Ishikawa (cell line): ENCODE data around the gene UBAC2.

Experiments used
- CEBPB ChIP-seq: IDR thresholded peaks from 2 replicates; pipeline ENCODE4 v1.6.1; 2012
- CREB1 ChIP-seq: IDR thresholded peaks from 2 replicates; pipeline ENCODE4 v1.6.1; 2012; ENCODE audit warnings: low read depth
- EP300 ChIP-seq: IDR thresholded peaks from 2 replicates; pipeline ENCODE4 v1.6.1; 2012; ENCODE audit warnings: borderline replicate concordance
- NFIC ChIP-seq: IDR thresholded peaks from 2 replicates; pipeline ENCODE4 v1.6.1; 2012
- RAD21 ChIP-seq: IDR thresholded peaks from 2 replicates; pipeline ENCODE4 v1.6.1; 2012; ENCODE audit warnings: low read depth
- TAF1 ChIP-seq: IDR thresholded peaks from 2 replicates; pipeline ENCODE4 v1.6.1; 2012; ENCODE audit warnings: low read depth, mild to moderate bottlenecking
- TEAD4 ChIP-seq: IDR thresholded peaks from 2 replicates; pipeline ENCODE4 v1.6.1; 2012
- YY1 ChIP-seq: IDR thresholded peaks from 2 replicates; pipeline ENCODE4 v1.6.1; 2012; ENCODE audit warnings: low read depth
- ZBTB7A ChIP-seq: IDR thresholded peaks from 2 replicates; pipeline ENCODE4 v1.6.1; 2012; ENCODE audit warnings: low read depth
- TF ChIP-seq, protein P1 (sequence below): IDR thresholded peaks from 2 replicates; pipeline ENCODE4 v1.6.1; 2012; ENCODE audit warnings: low read depth, mild to moderate bottlenecking

DNA sequence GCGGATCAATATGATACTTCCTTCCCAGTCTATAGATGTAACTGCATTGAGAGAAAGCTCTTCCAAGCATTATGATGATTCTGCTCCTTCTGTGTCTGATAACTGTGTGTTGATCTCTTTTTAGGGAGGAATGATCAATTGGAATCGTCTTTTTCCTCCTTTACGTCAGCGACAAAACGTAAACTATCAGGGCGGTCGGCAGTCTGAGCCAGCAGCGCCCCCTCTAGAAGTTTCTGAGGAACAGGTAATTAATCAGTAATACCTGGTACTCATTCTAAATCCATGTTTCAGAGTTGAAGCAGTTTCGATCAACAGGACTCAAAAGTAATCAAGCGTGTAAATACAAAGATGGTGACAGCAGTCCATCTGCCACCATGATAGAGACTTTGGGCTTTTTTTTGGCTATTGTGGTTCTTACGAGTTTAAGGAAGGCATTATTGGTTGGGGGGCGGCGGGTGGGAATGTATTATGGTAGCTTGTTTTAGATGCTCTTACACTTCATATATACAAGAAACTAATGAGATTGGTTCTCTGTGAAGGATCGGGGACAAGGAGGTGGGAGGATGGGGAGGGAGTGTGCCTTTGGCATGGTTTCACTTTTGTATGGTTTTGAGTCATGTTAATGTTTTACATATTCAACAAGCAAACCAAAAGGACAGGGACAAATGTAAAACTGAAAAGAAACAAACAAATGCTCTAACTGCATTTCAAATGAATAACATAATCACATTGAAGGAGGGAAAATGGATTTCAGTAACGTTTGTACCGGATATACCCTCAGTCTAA lies 167.2 kb downstream of the UBAC2 start:
- no peak for TF ChIP-seq NFIC
- no peak for TF ChIP-seq RAD21
- TF ChIP-seq EP300 = no peak
- no peak for TF ChIP-seq ZBTB7A
- TF ChIP-seq, protein P1, sequence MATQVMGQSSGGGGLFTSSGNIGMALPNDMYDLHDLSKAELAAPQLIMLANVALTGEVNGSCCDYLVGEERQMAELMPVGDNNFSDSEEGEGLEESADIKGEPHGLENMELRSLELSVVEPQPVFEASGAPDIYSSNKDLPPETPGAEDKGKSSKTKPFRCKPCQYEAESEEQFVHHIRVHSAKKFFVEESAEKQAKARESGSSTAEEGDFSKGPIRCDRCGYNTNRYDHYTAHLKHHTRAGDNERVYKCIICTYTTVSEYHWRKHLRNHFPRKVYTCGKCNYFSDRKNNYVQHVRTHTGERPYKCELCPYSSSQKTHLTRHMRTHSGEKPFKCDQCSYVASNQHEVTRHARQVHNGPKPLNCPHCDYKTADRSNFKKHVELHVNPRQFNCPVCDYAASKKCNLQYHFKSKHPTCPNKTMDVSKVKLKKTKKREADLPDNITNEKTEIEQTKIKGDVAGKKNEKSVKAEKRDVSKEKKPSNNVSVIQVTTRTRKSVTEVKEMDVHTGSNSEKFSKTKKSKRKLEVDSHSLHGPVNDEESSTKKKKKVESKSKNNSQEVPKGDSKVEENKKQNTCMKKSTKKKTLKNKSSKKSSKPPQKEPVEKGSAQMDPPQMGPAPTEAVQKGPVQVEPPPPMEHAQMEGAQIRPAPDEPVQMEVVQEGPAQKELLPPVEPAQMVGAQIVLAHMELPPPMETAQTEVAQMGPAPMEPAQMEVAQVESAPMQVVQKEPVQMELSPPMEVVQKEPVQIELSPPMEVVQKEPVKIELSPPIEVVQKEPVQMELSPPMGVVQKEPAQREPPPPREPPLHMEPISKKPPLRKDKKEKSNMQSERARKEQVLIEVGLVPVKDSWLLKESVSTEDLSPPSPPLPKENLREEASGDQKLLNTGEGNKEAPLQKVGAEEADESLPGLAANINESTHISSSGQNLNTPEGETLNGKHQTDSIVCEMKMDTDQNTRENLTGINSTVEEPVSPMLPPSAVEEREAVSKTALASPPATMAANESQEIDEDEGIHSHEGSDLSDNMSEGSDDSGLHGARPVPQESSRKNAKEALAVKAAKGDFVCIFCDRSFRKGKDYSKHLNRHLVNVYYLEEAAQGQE = no peak
- no peak for TF ChIP-seq TAF1
- no peak for TF ChIP-seq YY1
- TF ChIP-seq TEAD4 = no peak
- no peak for TF ChIP-seq CREB1
- TF ChIP-seq CEBPB = no peak
